ENCODE measurements around the gene PLEKHM3. TPM values are rescaled to one million over a fixed set of nuclear protein-coding genes. Genes with fewer than 3 reads are reported as not detected.

Gene PLEKHM3
- total and polyA plus RNA-seq, 2 of the 13 experiments (the other 11 are each of a cell fraction or from before 2014, with no cell fraction given) = 4.5 to 4.7 TPM

DNA sequence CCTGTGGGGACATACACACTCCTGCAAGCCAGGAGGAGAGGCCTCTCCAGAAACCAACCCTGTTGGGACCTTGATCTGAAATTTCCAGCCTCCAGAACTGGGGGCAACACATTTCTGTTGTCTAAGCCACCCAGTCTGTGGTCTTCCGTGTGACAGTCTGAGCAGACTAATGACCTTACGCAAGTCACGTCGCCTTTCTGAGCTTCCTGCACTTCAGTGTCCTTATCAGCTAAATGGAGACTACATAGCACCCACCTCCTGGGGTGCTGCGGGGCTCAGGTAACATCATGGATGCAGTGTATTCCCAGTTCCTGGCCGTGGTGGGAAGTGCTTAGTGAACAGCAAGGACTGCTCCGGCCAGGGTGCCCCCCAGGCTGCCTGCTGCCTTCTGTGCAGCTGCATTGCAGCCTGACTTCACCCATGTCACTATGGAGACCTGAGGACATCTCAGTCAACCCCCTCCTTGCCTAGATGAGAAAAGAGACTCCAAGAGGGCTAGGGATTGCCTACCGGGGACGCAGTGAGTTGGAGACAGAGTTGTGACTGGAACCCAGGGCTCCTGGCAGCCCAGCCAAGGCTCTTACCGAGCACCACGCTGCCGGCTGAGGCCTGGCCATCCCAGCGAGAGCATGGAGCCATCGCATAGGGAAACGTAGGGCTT lies 194.4 kb downstream of the PLEKHM3 start (continued):
- no peak for TF ChIP-seq MLXIP (CRISPR knock-in tag; IDR thresholded peaks at IDR 0.05; ENCODE audit: borderline replicate concordance)
- TF ChIP-seq ZSCAN31 (CRISPR knock-in tag; IDR thresholded peaks at IDR 0.05; ENCODE audit: low read depth) = no peak
- TF ChIP-seq, protein P1, sequence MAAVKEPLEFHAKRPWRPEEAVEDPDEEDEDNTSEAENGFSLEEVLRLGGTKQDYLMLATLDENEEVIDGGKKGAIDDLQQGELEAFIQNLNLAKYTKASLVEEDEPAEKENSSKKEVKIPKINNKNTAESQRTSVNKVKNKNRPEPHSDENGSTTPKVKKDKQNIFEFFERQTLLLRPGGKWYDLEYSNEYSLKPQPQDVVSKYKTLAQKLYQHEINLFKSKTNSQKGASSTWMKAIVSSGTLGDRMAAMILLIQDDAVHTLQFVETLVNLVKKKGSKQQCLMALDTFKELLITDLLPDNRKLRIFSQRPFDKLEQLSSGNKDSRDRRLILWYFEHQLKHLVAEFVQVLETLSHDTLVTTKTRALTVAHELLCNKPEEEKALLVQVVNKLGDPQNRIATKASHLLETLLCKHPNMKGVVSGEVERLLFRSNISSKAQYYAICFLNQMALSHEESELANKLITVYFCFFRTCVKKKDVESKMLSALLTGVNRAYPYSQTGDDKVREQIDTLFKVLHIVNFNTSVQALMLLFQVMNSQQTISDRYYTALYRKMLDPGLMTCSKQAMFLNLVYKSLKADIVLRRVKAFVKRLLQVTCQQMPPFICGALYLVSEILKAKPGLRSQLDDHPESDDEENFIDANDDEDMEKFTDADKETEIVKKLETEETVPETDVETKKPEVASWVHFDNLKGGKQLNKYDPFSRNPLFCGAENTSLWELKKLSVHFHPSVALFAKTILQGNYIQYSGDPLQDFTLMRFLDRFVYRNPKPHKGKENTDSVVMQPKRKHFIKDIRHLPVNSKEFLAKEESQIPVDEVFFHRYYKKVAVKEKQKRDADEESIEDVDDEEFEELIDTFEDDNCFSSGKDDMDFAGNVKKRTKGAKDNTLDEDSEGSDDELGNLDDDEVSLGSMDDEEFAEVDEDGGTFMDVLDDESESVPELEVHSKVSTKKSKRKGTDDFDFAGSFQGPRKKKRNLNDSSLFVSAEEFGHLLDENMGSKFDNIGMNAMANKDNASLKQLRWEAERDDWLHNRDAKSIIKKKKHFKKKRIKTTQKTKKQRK (IDR thresholded peaks at IDR 0.05; ENCODE audit: low read length) = no peak
- TF ChIP-seq ZBTB33 (CRISPR knock-in tag; IDR thresholded peaks at IDR 0.05) = no peak
- TF ChIP-seq ZZZ3 (CRISPR knock-in tag; IDR thresholded peaks at IDR 0.05; ENCODE audit: borderline replicate concordance) = no peak
- no peak for TF ChIP-seq ZNF652 (CRISPR knock-in tag; IDR thresholded peaks at IDR 0.05; ENCODE audit: borderline replicate concordance, low read depth)
- TF ChIP-seq RORA (CRISPR knock-in tag; IDR thresholded peaks at IDR 0.05) = no peak
- TF ChIP-seq HNF4A (CRISPR knock-in tag; IDR thresholded peaks at IDR 0.05) = peak; percentile 25; the same call in 1 of the 2 replicates
- TF ChIP-seq CC2D1A (CRISPR knock-in tag; IDR thresholded peaks at IDR 0.05) = no peak
- no peak for TF ChIP-seq SNAPC2 (CRISPR knock-in tag; IDR thresholded peaks at IDR 0.05)
- TF ChIP-seq ZBTB21 (CRISPR knock-in tag; IDR thresholded peaks at IDR 0.05) = no peak
- no peak for TF ChIP-seq BRF2 (CRISPR knock-in tag; IDR thresholded peaks at IDR 0.05)
- no peak for TF ChIP-seq MNT (IDR thresholded peaks at IDR 0.05)
- TF ChIP-seq BCL6 (CRISPR knock-in tag; IDR thresholded peaks at IDR 0.05) = no peak; the same call in 1 of the 2 replicates
- TF ChIP-seq, protein P2, sequence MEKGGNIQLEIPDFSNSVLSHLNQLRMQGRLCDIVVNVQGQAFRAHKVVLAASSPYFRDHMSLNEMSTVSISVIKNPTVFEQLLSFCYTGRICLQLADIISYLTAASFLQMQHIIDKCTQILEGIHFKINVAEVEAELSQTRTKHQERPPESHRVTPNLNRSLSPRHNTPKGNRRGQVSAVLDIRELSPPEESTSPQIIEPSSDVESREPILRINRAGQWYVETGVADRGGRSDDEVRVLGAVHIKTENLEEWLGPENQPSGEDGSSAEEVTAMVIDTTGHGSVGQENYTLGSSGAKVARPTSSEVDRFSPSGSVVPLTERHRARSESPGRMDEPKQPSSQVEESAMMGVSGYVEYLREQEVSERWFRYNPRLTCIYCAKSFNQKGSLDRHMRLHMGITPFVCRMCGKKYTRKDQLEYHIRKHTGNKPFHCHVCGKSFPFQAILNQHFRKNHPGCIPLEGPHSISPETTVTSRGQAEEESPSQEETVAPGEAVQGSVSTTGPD (CRISPR knock-in tag; IDR thresholded peaks at IDR 0.05) = no peak
- no peak for TF ChIP-seq MXD4 (CRISPR knock-in tag; IDR thresholded peaks at IDR 0.05)
- no peak for TF ChIP-seq TAF15 (IDR thresholded peaks at IDR 0.05; ENCODE audit: low read depth, low read length, poor library complexity, severe bottlenecking)

Data from HepG2 (cell line).